OCI-LY3 (cell line): ENCODE data around the gene ST7.

Source experiments
- EZH2phosphoT487 ChIP-seq: fragments of 200-600 bp; shearing (Covaris generic); IDR thresholded peaks from 2 replicates; pipeline ENCODE4 v1.6.1; 2018; ENCODE audit warnings: antibody characterized with exemption, mixed run types, low read depth
- TF ChIP-seq, protein P1 (sequence below): fragments of 200-600, 300-600 bp; sonication (generic); IDR thresholded peaks from 2 replicates; pipeline ENCODE4 v1.5.1; 2014; ENCODE audit warnings: antibody characterized with exemption, low read length, low read depth

DNA sequence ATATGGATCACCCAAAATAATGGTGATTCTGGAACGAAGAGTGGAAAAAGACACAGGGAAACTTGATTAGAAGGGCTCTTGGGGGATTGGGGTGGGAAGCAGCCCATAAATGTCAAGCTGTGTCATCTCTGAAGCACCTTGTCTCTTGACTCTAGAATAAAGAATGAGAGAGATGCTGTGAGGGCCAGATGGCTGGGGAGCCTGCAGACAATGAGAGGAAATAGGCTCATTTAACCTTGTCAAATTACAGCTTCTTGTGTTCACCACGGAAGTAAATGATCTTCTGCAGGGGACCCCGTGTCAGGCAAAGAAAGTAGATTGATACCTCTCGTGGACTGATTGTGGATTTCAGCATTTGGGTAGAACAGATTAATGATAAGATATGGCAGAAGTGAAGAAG lies 159.3 kb downstream of the ST7 start:
- TF ChIP-seq, protein P1, sequence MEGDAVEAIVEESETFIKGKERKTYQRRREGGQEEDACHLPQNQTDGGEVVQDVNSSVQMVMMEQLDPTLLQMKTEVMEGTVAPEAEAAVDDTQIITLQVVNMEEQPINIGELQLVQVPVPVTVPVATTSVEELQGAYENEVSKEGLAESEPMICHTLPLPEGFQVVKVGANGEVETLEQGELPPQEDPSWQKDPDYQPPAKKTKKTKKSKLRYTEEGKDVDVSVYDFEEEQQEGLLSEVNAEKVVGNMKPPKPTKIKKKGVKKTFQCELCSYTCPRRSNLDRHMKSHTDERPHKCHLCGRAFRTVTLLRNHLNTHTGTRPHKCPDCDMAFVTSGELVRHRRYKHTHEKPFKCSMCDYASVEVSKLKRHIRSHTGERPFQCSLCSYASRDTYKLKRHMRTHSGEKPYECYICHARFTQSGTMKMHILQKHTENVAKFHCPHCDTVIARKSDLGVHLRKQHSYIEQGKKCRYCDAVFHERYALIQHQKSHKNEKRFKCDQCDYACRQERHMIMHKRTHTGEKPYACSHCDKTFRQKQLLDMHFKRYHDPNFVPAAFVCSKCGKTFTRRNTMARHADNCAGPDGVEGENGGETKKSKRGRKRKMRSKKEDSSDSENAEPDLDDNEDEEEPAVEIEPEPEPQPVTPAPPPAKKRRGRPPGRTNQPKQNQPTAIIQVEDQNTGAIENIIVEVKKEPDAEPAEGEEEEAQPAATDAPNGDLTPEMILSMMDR, result no peak
- TF ChIP-seq EZH2phosphoT487, result no peak
